ENCODE results near the gene ARHGAP32. TPM values are rescaled to one million over a fixed set of nuclear protein-coding genes. Genes with fewer than 3 reads are reported as not detected.
"Not testable (repeated sequence)": the region's sequence is repeated elsewhere in the genome, so short reads cannot be mapped to it uniquely, and the experiment has no call there.

ARHGAP32 gene
- total RNA-seq, 1 donor from 2014 or later = 79.3 TPM

- no peak for DNase-seq (ENCODE audit: low spot score)
Observed at GRCh38 chr11:129034001-129034400, 158.1 kb downstream of the ARHGAP32 start.

GRCh38 chr11:129023968-129024676, 168.0 kb downstream of the ARHGAP32 start:
- peak; percentile 79 for DNase-seq (ENCODE audit: low spot score)

- no peak for DNase-seq (ENCODE audit: low spot score)
Observed at GRCh38 chr11:129021295-129021694, 170.8 kb downstream of the ARHGAP32 start.

- no peak for DNase-seq (ENCODE audit: low spot score)
Observed at GRCh38 chr11:129018991-129019390, 173.1 kb downstream of the ARHGAP32 start.

- DNase-seq (ENCODE audit: low spot score) = no peak
Observed at GRCh38 chr11:129018126-129018525, 174.0 kb downstream of the ARHGAP32 start.

- DNase-seq (ENCODE audit: low spot score) = no peak
Observed at GRCh38 chr11:129013737-129014475, 178.2 kb downstream of the ARHGAP32 start.

- DNase-seq (ENCODE audit: low spot score) = no peak
Observed at GRCh38 chr11:129012880-129013279, 179.2 kb downstream of the ARHGAP32 start.

- no peak for DNase-seq (ENCODE audit: low spot score)
Observed at GRCh38 chr11:129006161-129006560, 186.0 kb downstream of the ARHGAP32 start.

GRCh38 chr11:128999165-128999564, 193.0 kb downstream of the ARHGAP32 start:
- DNase-seq (ENCODE audit: low spot score) = not testable (repeated sequence)

GRCh38 chr11:128988242-128988970, 203.7 kb downstream of the ARHGAP32 start:
- DNase-seq (ENCODE audit: low spot score) = no peak

GRCh38 chr11:128985880-128986279, 206.2 kb downstream of the ARHGAP32 start:
- no peak for DNase-seq (ENCODE audit: low spot score)

- DNase-seq (ENCODE audit: low spot score) = no peak
Observed at GRCh38 chr11:128983023-128983422, 209.1 kb downstream of the ARHGAP32 start.

- DNase-seq (ENCODE audit: low spot score) = no peak
Observed at GRCh38 chr11:128981254-128981653, 210.9 kb downstream of the ARHGAP32 start.

GRCh38 chr11:128970598-128971190, 221.4 kb downstream of the ARHGAP32 start:
- DNase-seq (ENCODE audit: low spot score) = no peak

- no peak for DNase-seq (ENCODE audit: low spot score)
Observed at GRCh38 chr11:128968916-128969315, 223.2 kb downstream of the ARHGAP32 start.

GRCh38 chr11:128967578-128967977, 224.5 kb downstream of the ARHGAP32 start:
- DNase-seq (ENCODE audit: low spot score) = no peak

GRCh38 chr11:128965485-128965884, 226.6 kb downstream of the ARHGAP32 start:
- DNase-seq (ENCODE audit: low spot score) = no peak

- no peak for DNase-seq (ENCODE audit: low spot score)
Observed at GRCh38 chr11:128964463-128964930, 227.6 kb downstream of the ARHGAP32 start.

- DNase-seq (ENCODE audit: low spot score) = no peak
Observed at GRCh38 chr11:128963744-128964325, 228.3 kb downstream of the ARHGAP32 start.

GRCh38 chr11:128962896-128963295, 229.2 kb downstream of the ARHGAP32 start:
- DNase-seq (ENCODE audit: low spot score) = no peak

- no peak for DNase-seq (ENCODE audit: low spot score)
Observed at GRCh38 chr11:128961645-128962044, 230.5 kb downstream of the ARHGAP32 start.

- DNase-seq (ENCODE audit: low spot score) = no peak
Observed at GRCh38 chr11:128957202-128957482, 235.0 kb downstream of the ARHGAP32 start.
